Keratinocyte (primary cell): Measurements from ENCODE around the gene RAMAC. TPM values are rescaled to one million over a fixed set of nuclear protein-coding genes. Genes with fewer than 3 reads are reported as not detected.

Experiments
- DNase-seq: peaks from one replicate; pipeline ENCODE4 v3.0.0-alpha.2; 2011; ENCODE audit warnings: low read depth, missing footprints, low spot score
- FAIRE-seq: peaks from 2 replicates; lab custom pipeline; 2011; peaks lifted over from hg19 to GRCh38; lab: Jason Lieb, UNC
- H2AFZ ChIP-seq: 2 replicates; pipeline ENCODE4 v1.6.0; 2012; ENCODE audit warnings: low read length, control low read depth, inconsistent platforms; ENCODE audit not compliant: control insufficient read depth
- H3K27ac ChIP-seq: 2 replicates; pipeline ENCODE4 v1.5.1; 2011; ENCODE audit warnings: low read length; ENCODE audit not compliant: control insufficient read depth, insufficient read depth
- H3K27me3 ChIP-seq: 3 replicates; pipeline ENCODE4 v1.6.0; 2011; ENCODE audit warnings: low read length; ENCODE audit not compliant: control insufficient read depth, insufficient read depth; ENCODE audit errors: extremely low read depth
- H3K36me3 ChIP-seq, 2 experiments: 2 replicates in 1 of 2; 3 replicates in 1 of 2; pipeline ENCODE4 v1.5.1; 2011; ENCODE audit warnings: low read length in 2 of 2, mild to moderate bottlenecking in 1 of 2; ENCODE audit not compliant: control insufficient read depth in 2 of 2, insufficient read depth in 2 of 2; ENCODE audit errors: extremely low read depth in 1 of 2
- H3K4me1 ChIP-seq: 3 replicates; pipeline ENCODE4 v1.5.1; 2011; ENCODE audit warnings: low read length; ENCODE audit not compliant: control insufficient read depth, insufficient read depth; ENCODE audit errors: extremely low read depth
- H3K4me2 ChIP-seq: 3 replicates; pipeline ENCODE4 v1.6.0; 2011; ENCODE audit warnings: low read depth, low read length; ENCODE audit not compliant: control insufficient read depth, insufficient read depth; ENCODE audit errors: extremely low read depth
- H3K4me3 ChIP-seq, 3 experiments: fragments of 200-600 bp in 1 of 3; sonication (generic) in 1 of 3; 2 replicates in 2 of 3; 3 replicates in 1 of 3; pipeline ENCODE4 v1.5.1; 2011 to 2016; ENCODE audit warnings: low read length in 3 of 3, mild to moderate bottlenecking in 3 of 3, control low read depth in 2 of 3, inconsistent platforms in 1 of 3, low read depth in 1 of 3, mixed read lengths in 1 of 3, mixed run types in 1 of 3, moderate library complexity in 1 of 3; ENCODE audit not compliant: control insufficient read depth in 2 of 3, insufficient read depth in 2 of 3; ENCODE audit errors: extremely low read depth in 1 of 3
- H3K79me2 ChIP-seq: 2 replicates; pipeline ENCODE4 v1.6.0; 2012; ENCODE audit warnings: low read length; ENCODE audit not compliant: control insufficient read depth, insufficient read depth
- H3K9ac ChIP-seq: 3 replicates; pipeline ENCODE4 v1.6.0; 2011; ENCODE audit warnings: low read length; ENCODE audit not compliant: control insufficient read depth, insufficient read depth; ENCODE audit errors: extremely low read depth
- H3K9me1 ChIP-seq: 3 replicates; pipeline ENCODE4 v1.6.0; 2011; ENCODE audit warnings: low read length; ENCODE audit not compliant: control insufficient read depth, insufficient read depth; ENCODE audit errors: extremely low read depth
- H3K9me3 ChIP-seq: 2 replicates; pipeline ENCODE4 v1.5.1; 2012; ENCODE audit warnings: low read depth, low read length; ENCODE audit not compliant: control insufficient read depth
- H4K20me1 ChIP-seq: 3 replicates; pipeline ENCODE4 v1.6.0; 2011; ENCODE audit warnings: low read length; ENCODE audit not compliant: control insufficient read depth, insufficient read depth; ENCODE audit errors: extremely low read depth
- EZH2 ChIP-seq: IDR thresholded peaks from one replicate; pipeline ENCODE4 v1.6.1; 2012; ENCODE audit warnings: inconsistent platforms, mild to moderate bottlenecking, low read length, moderate library complexity
- dilution Hi-C: fragments of 300-500 bp; cut with MboI; formaldehyde crosslinking; loops from one replicate; pipeline ENCODE4 v1.7.0; 2020; ENCODE audit warnings: low sequenced_read_pairs; ENCODE audit not compliant: extremely low pct_ligation_motif_present
- polyA plus RNA-seq, 5 experiments: library from polyadenylated mRNA; depleted of rRNA in 3 of 5; stranded (reverse) in 3 of 5; stranded (forward) in 1 of 5; unstranded in 1 of 5; fragments of >200 nt; gene quantifications; 1 replicate in 1 of 5; 2 replicates in 3 of 5; 3 replicates in 1 of 5; pipeline versions ENCODE4 v1.2.1 to v1.2.3, GENCODE V29; 2011 to 2012; ENCODE audit warnings: missing spikeins in 2 of 5, low read depth in 1 of 5, low replicate concordance in 1 of 5
- TF ChIP-seq, protein P1 (sequence below), 3 experiments: IDR thresholded peaks in 1 of 3; conservative IDR thresholded peaks in 1 of 3; optimal IDR thresholded peaks in 1 of 3; 2 replicates in 2 of 3; 3 replicates in 1 of 3; pipeline versions ENCODE3 to v1.5.1; 2011; ENCODE audit warnings: low read length in 3 of 3, mild to moderate bottlenecking in 3 of 3, moderate library complexity in 2 of 3, control low read depth in 1 of 3, inconsistent platforms in 1 of 3; ENCODE audit not compliant: insufficient read depth in 2 of 3; ENCODE audit errors: extremely low read depth in 1 of 3

The RAMAC gene
- polyA plus RNA-seq, 1 donor (not counting 4 experiments of a cell fraction or from before 2014, with no cell fraction given), result 35.3 TPM

DNA sequence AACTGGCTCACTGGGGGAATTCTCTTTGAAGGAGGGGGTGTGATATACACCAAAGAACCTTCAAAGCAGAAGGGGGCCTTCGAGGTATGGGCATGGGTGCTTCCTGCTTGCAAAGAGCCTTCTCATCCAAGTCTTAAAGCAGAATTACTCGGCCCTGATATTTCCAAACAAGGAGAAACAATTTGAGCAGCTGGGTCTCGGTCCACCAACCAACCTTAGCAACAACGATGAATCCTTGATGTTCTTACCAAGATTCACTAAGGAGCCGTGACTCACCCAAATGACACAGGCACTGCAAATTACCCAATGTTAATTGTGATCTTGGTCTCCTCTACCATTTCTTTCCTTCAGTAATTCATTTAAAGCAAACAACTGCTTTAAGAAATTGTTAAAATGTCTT is 41.2 kb upstream of the RAMAC start:
- FAIRE-seq, result no peak
- H3K4me2 ChIP-seq, result no peak overlapping the region

DNA sequence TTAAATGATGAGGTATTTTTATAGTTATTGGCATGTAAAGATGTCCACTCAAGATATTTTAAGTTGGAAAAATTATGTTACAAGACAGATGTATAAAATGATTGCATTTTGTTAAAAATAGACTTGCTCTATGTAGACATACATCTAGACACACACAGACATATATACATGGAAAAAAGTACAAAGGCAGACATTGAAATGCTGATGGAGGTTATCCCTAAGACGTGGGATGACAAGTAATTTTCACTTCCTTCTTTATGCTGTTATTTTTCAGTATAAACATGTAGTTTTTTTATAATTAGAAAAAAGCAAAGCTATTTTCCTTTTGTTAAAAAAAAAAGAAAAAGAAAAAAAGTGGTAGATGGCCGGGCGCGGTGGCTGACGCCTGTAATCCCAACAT is 40.7 kb upstream of the RAMAC start:
- dilution Hi-C loops, result no loop called here
- no peaks in the 10 kb centered on the region for H3K79me2 ChIP-seq
- H2AFZ ChIP-seq, result no peak overlapping the region
- FAIRE-seq, result no peak
- no peak for DNase-seq
- no peak overlapping the region for H3K4me2 ChIP-seq
- H3K36me3 ChIP-seq, result no peaks in the 10 kb centered on the region
- peaks cover 6% of the 10 kb centered on the region for H3K27me3 ChIP-seq
- H3K27ac ChIP-seq, result no peak overlapping the region
- H4K20me1 ChIP-seq, result no peaks in the 10 kb centered on the region
- no peak overlapping the region for H3K9ac ChIP-seq
- peaks cover 15% of the 10 kb centered on the region for H3K4me1 ChIP-seq
- no peaks in the 10 kb centered on the region for H3K9me3 ChIP-seq
- peaks cover 2% of the 10 kb centered on the region for H3K9me1 ChIP-seq
- no peak overlapping the region for H3K4me3 ChIP-seq
- TF ChIP-seq, protein P1, sequence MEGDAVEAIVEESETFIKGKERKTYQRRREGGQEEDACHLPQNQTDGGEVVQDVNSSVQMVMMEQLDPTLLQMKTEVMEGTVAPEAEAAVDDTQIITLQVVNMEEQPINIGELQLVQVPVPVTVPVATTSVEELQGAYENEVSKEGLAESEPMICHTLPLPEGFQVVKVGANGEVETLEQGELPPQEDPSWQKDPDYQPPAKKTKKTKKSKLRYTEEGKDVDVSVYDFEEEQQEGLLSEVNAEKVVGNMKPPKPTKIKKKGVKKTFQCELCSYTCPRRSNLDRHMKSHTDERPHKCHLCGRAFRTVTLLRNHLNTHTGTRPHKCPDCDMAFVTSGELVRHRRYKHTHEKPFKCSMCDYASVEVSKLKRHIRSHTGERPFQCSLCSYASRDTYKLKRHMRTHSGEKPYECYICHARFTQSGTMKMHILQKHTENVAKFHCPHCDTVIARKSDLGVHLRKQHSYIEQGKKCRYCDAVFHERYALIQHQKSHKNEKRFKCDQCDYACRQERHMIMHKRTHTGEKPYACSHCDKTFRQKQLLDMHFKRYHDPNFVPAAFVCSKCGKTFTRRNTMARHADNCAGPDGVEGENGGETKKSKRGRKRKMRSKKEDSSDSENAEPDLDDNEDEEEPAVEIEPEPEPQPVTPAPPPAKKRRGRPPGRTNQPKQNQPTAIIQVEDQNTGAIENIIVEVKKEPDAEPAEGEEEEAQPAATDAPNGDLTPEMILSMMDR (optimal IDR thresholded peaks at IDR 0.05 in 1 of 3, IDR thresholded peaks at IDR 0.05 in 1 of 3, conservative IDR thresholded peaks at IDR 0.05 in 1 of 3; ENCODE audit: extremely low read depth in 1 of 3, insufficient read depth in 2 of 3, low read length in 3 of 3), result no peak

More for the DNA sequence above, 41.2 kb upstream of the RAMAC start:
- no peak for TF ChIP-seq EZH2
- TF ChIP-seq, protein P1 (optimal IDR thresholded peaks at IDR 0.05 in 1 of 3, IDR thresholded peaks at IDR 0.05 in 1 of 3, conservative IDR thresholded peaks at IDR 0.05 in 1 of 3; ENCODE audit: extremely low read depth in 1 of 3, insufficient read depth in 2 of 3, low read length in 3 of 3), result no peak
- Histone ChIP-seq H3K9me1 (peaks cover 2% of the 10 kb centered on the region), H4K20me1 (no peaks in the 10 kb centered on the region), H3K79me2 (no peaks in the 10 kb centered on the region), H3K27me3 (peaks cover 1% of the 10 kb centered on the region), H3K9me3 (no peaks in the 10 kb centered on the region), H3K27ac (no peak overlapping the region), H3K9ac (no peak overlapping the region), H3K4me3 (no peak overlapping the region), H3K36me3 (no peaks in the 10 kb centered on the region), H2AFZ (no peak overlapping the region), H3K4me1 (peaks cover 15% of the 10 kb centered on the region)
- no peak for DNase-seq
- dilution Hi-C loops, result no loop called here
